HG03280 (cell line): Measurements from ENCODE around the gene DNM1.
A peak's percentile ranks its signal among the peaks of the same experiment; 100 is the strongest.
"Not testable (repeated sequence)": the region's sequence is repeated elsewhere in the genome, so short reads cannot be mapped to it uniquely, and the experiment has no call there.

Experiments used
- ATAC-seq: cut with Tn5 transposase; IDR thresholded peaks from one replicate; pipeline ENCODE4 v1.9.1; 2021; ENCODE audit warnings: mild to moderate bottlenecking, moderate library complexity; ENCODE audit not compliant: unreplicated experiment

The DNM1 gene

DNA sequence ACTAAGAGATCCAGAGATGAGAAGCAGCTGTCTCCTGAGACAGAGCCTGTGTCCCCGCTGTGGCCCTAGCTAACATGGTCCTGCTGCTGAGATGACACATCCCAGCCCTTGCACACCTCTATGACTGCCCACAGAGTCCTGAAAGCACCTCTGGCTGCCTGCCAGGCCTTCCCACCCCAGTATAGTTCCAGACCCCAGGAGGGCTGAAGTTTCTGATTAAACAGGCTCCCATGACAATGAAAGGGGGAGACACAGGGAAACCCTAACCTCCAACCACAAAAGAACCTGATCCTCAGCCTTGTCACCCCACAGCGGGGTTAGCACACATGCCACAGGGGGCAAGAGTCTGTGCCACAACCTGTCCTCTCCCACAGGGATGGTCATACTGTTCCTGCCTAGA is 27.5 kb upstream of the DNM1 start:
- ATAC-seq = no peak

DNA sequence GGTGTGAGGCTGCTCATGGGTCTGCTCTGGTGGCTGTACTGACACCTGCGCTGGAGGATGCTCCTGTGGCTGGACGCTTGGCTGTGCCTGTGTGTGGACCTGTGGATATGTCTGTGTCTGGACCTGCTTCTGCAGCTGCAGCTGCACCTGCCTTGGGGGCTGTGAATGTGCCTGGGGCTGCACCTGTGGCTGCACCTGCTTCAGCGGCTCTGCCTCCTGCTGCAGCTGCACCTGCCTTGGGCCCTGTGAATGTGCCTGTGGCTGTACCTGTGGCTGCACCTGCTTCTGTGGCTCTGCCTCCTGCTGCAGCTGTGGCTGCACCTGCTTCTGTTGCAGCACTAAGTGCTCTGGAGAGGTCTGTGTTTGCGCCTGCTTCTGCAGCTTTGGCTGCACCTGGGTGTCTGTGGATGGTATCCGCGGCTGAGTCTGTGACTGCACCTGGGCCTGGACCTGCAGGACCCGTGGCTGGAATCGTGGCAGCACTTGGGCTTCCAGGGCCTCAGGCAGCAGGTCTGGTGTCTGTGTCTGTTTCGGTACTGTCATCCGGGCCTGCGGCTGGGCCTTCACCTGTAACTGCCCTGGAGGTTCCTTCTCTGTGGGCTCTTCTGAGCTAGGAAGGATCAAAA is 24.3 kb upstream of the DNM1 start:
- ATAC-seq = no peak

DNA sequence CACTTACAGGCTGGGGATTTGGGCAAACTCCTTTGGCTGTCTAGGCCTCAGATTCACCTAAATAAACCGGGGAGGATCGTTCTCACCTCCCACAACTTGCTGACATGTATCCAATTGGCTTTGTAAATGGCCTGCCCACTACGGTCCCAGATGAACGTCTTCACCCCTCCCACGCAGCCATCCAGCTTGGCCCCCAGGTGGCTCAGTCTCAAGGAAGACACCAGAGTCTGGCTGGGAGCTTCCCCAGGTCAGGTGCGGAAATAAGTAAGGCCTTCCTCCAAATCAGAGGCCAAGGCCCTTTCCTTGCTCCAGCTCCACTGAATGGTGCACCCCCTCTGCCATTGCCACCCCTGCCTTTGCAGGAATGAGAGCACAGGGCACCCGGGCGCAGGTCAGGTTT is 23.2 kb upstream of the DNM1 start:
- no peak for ATAC-seq

DNA sequence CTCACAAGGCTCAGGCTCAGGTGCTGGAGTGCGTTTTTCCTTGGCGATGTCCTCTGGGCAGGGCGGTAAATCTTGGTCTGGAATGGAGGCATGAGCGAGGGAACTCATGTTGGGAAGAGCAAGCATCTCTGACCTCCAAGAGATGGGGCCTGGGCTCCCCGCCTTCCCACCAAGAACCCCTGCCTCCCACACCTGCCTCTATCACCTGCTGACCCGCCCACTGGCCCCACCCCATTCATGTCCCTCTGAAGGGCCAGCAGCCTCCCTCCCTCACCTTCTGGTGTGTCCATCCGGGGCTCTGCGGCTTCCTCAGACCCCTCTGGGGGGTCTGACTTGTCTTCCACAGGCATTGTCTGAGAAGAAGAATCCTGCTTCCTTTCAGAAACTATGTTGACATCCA is 22.7 kb upstream of the DNM1 start:
- no peak for ATAC-seq

DNA sequence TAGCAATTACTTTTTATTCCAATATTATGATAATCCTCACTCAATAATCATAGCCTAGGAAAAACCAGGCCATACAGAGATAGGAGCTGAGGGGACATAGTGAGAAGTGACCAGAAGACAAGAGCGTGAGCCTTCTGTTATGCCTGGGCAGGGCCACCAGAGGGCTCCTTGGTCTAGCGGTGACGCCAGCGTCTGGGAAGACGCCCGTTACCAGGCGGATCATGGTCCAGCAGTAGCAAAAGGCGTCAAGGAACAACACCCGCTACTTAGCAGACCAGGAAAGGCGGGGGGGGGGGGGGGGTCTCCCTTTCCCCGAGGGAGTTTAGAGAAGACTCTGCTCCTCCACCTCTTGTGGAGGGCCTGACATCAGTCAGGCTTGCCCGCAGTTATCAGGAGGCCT is 21.7 kb upstream of the DNM1 start:
- ATAC-seq = not testable (repeated sequence)

DNA sequence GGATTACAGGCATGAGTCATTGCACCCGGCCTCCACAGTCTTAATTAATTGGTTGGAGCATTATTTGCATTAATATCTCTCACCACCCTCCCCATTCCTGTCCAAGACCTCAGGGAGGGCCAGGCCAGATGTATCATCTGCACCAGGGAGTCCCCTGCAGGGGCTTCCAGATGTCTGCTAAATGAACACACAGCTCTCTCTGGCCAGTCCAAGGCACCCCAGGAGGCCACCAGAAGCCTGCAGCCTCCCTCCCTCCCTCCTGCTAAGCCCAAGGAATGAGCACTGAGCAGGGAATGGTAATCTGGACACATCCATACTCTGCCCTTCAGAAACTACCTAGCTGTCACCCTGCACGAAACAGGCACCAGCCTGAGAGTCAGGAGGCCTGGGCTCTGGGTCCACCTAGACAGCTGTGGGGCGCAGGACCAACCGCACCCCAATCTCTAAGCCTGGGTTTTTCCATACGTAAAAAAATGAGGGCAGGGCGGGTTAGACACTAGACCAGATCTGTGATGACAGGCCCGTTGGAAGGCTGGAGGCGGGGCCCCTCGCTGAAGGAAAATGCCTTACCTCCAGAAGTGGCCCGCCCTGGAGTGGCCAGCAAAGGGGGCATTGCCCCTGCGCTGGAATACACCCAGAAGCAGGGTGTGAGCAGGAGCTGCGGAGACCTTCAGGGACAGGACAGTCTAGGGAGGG is 20.1 kb upstream of the DNM1 start:
- ATAC-seq = no peak

DNA sequence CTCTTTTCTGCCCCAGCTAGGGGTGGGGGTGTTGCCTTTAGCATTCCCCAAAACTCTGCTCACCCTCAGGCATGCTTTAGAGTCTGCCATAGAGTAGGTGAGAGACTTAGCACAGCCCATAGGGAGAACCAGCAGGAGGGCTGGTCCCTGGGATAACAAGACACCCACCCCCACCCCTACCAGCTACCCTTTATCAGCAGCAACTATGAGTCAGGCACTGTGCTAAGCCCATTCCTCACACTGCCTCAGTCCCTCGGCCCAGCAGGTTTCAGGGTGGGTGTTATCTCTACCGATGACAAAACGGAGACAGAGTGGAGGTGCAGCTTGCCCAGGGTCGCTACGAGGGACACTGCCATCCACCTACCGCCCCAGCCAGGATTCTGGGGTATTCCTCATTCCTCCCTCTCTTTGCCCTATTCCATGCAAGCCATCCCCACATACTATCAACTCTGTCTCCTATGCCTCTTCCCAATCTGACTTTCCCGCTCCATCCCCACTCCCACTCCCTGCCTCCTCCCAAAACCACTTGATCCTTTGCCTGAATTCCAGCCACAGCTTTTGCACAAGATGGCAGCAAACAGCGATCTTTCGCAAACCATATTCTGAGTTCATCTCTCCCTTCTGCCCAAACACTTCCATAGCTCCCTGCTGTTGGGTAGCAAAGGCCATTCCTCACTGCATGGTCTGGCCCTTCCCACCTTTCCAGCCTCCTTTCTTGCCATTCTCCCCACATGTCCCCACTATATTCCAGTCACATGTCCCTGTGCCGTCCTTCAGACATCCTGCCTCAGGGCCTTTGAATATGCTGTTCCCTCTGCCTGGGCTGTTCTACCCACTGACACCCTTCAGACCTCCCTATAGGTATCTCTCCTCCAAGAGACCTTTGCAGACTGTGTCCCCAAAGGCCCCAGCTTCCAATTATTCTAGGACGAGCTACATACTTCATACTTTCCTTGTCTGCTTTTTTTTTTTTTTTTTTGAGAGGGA is 16.9 kb upstream of the DNM1 start:
- ATAC-seq = no peak

DNA sequence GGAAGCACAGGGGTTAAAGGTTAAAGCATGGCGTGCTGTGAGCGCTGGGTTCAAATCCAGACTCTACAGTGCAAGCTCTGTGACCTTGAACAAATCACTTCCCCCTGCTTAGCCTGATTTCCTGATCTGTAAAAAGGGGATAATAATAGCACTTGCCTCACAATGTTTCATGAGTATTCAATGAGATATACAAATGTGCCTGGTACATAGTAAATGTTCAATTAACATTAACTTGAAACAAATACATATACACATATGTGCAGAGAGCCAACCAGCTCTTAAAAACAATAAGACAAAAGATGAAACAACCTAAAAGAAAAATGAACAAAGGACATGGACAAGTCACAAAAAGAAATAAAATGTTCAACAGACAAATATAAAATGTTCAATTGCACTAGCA is 15.8 kb upstream of the DNM1 start:
- ATAC-seq = no peak

DNA sequence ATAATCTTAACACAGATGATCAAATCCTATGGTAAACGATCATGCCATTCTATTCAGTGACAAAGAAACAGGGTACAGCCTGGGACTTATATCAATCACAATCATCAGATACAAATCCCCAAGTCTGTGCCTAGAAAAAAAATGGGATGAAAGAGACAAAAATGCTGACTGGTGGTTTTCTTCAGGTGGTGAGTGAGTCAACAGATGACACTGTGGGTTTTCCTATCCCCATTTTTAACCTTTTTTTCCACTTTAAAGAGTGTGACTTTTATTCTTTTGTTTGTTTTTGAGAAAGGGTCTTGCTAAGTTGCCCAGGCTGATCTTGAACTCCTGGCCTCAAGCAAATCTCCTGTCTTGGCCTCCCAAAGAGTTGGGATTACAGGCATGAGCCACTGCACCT is 15.0 kb upstream of the DNM1 start:
- no peak for ATAC-seq

DNA sequence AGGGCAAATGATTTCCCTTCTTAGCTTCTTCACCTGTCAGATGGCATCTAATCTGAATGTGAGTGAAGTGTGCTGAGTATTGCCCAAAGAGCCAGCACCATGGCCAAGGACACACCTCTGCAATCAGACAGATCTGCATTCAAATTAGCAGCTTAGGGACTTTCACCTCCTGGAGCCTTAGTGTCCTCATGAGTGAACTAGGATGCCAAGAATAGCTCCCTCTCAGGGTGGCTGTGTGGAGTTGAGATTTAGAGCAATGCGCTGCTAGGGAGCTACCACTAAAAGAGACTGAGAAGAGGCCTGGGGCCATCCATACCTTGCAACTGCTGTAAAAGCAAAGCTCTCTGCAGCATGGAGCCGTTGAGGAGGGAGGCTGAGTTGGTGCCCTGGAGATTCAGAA is 13.2 kb upstream of the DNM1 start:
- ATAC-seq = no peak

DNA sequence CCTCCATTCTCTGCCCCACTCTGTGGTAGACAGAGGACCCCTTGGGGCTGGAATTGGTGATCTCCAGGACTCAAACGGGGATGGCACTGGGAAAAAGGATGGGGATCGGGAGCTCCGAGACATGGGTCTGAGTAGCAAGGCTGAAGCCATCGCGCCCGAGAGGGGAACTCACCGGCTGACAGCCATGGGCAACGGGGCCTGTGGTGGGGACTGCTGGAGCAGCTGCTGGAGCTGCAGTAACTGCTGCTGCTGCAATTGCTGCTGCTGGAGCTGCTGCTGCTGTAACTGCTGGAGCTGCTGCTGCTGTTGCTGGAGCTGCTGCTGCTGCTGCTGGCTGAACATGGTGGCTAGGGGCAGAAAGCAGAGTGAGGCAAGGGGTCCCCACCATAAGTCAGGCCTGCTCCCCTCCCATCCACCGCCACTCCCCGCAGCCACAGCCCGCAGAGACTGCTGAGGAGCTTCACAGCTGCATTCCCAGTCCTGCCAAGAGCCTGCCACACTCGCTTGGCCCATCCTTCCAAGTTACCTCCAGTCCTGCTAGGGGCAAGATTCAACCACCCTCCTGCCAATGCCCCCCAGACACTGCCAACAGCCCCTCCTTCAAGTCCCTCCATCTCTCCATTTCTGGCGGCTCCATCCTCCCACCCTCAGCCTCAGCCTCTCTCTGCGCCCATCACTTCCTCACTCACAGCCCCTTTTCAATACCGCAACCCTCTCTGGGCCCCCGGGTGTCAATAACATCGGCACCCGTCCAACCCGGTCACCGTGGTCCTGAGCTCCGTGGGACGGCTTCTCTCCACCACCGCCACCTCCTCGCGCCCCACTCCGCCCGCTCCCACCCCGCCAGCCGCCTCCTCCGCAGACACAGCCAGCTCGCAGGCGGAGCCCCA is 12.4 kb upstream of the DNM1 start:
- ATAC-seq = peak; percentile 39

DNA sequence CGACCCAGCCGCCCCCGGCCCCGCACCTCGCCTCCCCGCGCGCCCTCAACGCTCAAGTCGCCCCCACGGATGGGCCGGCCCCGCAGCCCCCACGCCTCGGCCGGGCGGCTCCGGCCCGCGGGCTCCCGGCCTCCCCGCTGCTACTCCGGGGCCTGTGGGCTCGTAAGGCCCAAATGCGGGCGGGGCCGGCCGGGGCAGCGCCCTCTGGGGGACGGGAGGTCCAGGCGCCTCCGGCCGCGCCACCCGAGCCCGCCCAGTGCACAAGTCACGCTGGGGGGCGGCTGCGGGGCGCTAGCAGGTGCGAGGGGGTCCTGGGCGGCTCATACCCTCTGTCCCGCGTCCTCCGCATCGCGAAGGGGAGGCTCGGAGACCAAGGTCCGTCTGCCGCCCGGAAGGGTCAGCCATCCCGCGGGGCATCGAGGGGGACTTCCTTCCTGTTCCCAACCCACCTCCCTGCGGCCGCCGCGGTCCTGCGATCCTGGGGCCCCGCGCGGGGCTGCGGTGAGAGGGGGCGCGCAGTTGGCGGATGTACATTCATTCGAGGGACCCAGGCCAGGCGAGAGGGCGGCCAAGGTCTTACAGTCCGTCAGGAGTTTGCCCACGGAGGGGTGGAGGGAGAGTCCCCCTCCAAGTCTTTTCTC is 11.7 kb upstream of the DNM1 start, which contains the start of gene CIZ1:
TSS of gene CIZ1 (minus strand) at position 167 of the 641 bp plus-strand sequence. CDS start 715 bp downstream, outside the sequence.
- ATAC-seq = peak; percentile 82

DNA sequence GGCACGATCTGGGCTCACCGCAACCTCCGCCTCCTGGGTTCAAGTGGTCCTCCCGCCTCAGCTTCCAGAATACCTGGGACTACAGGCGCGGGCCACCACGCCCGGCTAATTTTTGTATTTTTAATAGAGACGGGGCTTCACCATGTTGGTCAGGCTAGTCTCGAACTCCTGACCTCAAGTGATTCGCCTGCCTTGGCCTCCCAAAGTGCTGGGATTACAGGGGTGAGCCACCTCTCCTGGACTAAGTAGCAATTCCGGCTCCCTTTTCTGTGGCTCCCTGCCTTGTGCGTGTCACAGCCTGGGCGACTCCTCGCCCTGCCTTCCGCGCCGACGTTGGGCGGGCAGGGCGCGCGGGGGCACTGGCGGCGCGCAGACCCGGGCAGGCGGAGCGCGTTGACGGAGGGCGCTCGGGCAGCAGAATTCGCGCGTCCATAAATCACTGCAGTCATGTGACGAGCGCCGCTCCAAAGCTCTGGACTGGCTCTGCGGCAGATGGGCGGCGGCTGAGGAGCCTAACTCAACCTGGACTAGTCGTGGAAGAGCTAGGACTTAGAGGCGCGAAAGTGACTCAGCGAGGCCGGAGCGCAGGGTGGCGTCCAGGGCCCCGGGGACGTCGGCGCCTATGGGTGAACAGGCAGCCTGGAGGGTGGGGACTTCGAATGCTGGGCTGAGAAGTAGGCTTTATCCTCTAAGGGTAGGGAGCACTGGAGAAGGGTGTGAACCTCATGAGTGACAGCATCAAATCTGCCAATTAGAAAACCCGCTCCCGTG is 10.4 kb upstream of the DNM1 start:
- ATAC-seq = no peak

DNA sequence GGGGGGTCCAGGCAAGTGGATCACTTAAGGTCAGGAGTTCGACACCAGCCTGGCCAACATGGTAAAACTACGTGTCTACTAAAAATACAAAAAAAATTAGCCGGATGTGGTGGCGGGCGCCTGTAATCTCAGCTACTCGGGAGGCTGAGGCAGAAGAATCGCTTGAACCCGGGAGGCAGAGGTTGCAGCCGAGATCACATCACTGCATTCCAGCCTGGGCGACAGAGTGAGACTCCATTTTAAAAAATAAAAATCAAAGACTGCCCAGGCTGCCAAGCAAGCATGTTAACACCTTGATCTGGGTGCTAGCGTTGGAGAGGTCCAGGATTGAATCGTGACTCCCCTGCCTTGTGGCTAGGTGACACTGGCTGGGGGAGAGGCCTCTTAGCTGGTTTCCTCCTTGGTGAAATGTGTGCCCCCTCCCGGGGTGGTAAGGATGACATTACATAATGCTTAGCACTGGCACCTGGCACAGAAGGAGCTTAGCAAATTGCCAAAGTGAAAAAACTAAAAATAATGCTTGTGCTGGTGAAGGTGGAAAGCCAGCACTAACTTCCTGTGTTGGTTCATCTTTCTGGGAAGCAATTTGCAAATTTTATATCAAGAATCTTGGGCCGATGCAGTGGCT is 9.6 kb upstream of the DNM1 start:
- ATAC-seq = no peak

DNA sequence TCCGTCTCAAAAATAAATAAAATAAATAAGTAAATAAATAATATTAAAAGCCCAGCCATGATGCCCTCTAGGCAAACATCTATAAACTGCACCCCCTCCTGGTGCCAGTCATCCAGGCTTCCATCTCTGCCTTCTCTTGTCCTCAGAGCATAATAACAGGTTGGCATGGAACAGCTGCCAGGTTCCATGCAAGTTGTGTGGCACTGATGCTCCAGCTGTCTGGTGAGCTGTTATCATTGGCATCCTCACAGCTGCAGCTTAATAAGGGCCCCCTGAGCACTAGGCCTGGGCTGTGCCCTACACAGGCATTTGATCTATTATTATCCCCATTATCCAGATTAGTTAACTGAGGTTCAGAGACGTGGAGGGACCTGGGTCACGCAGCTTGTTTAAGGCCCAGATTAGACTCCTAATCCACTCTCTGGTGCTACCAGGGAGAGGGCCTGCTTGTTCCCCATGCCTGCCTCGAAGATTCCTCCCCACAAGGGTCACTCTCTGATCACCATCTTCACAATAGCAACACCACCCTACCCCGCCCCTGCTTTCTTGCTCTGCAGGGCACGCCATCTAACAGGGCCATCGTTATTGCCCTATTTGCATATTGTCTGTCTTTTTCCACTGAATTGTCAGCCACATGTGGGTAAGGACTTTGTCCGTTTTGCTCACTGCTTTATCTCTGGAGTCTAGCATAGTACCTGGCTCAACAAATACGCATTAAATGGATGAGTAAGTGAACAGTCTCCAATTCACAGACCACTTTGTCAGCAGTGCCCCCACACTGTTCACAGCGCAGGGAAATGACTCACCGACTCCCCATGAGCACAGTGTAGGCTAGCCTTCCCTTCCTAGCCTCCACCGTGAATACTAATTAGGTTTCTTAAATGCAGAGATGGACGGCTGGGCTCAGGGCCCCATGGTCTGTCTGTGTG is 1.5 kb upstream of the DNM1 start:
- ATAC-seq = no peak

DNA sequence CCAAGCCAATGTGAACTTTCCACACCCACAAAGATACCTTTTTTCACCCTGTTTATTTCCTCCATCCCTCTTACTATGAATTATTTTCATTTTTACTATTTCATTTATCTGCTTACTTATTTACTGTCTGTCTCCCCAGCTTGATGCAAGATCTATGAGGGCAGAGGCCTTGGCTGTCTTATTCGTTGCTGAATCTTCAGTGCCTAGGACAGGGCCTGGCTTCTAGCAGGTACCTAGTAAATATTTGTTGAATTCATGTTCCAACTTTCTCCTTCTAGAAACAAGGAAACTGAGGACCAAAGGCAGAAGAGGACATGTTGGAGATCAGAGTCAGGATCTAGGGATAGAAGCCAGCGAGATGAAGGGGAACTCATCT is 543 bp upstream of the DNM1 start:
- no peak for ATAC-seq

DNA sequence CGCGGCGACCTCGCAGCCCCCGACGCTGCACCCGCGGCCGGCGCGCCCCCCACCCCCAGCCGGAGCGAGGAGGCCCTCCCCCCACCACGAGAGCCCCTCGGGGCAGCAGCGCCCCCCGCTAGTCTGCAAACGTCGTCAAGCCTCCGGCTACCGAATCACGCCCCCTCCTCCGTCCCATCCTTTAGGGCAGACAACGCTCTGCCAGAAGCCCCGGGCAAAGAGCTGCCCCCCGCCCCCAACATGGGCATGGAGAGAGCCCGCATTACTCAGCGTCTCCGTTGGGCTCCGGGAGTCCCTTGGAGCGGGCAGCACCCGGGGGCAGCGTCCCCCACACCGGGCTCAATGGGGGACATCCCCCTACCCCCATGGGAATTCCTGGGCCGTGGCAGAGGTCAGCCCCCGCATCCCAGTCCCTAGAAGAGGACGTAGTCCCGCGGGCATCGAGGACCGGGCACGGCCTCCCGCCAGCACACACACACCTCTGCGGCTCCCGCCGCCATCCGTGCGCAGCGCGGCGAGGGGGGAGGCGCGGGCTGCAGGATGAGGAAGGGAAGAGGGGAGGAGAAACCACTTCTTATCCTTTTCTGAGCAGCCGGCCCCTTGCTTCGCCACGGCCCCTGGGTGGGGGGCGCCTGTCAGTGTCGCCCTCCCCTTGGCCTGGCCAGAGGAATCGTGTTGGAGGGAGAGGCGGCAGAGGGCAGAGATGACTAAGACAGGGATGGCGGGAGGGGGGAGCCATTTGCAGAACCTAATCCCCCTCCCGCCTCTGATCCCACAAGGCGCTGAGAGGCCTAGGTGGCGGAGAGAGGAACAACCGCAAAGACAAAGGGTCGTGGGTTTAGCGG is 750 bp downstream of the DNM1 start:
- ATAC-seq = no peak
